ENCODE measurements around the gene PADI2. TPM values are rescaled to one million over a fixed set of nuclear protein-coding genes. Genes with fewer than 3 reads are reported as not detected.

The PADI2 gene
- total and polyA plus RNA-seq, 9 of the 15 experiments (the other 6 are each of a cell fraction or from before 2014, with no cell fraction given): 0.01 to 0.11 (median 0.01) TPM; not detected in 5

GRCh38 chr1:17101261-17101660 is 18.0 kb downstream of the PADI2 start:
- no peak overlapping the region for H2AFZ ChIP-seq (ENCODE audit: low read depth, low read length)
- DNase-seq (ENCODE audit: extremely low read depth in 1 of 4, low spot score in 3 of 4) (no peak), ATAC-seq (no peak), FAIRE-seq (no peak)
- intact Hi-C loops (cut with micrococcal nuclease) (no loop called here), in situ Hi-C loops (cut with MboI) (no loop called here)
- H3K9me3 ChIP-seq (replicated peaks; ENCODE audit: control insufficient read depth, insufficient read depth, low read depth, low read length): no peaks in the 10 kb centered on the region
- no peaks in the 10 kb centered on the region; a peak in 2 of 5 replicates for H3K4me1 ChIP-seq (replicated peaks in 1 of 2; ENCODE audit: control insufficient read depth in 2 of 2, insufficient read depth in 2 of 2, low read length in 2 of 2)
- WGBS (ENCODE audit: insufficient coverage, low coverage, missing lambda C conversion rate): 5% methylated on average over 4 of the region's 4 CpGs
- TF ChIP-seq, protein P1, sequence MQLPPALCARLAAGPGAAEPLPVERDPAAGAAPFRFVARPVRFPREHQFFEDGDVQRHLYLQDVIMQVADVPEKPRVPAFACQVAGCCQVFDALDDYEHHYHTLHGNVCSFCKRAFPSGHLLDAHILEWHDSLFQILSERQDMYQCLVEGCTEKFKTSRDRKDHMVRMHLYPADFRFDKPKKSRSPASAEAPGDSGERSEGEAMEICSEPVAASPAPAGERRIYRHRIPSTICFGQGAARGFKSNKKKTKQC (CRISPR knock-in tag; IDR thresholded peaks at IDR 0.05): no peak
- H3K27me3 ChIP-seq (ENCODE audit: control insufficient read depth in 2 of 2, insufficient read depth in 2 of 2, low read length in 2 of 2): peaks cover 53 to 76% of the 10 kb centered on the region in 2 experiments
- CTCF ChIA-PET (ENCODE audit: low intra/inter-chr PET ratio): no interaction called here
- no peak overlapping the region for H3K27ac ChIP-seq (ENCODE audit: extremely low read depth, low read depth, low read length)
- no peak overlapping the region for H3K4me3 ChIP-seq
- no peaks in the 10 kb centered on the region for H3K79me2 ChIP-seq (ENCODE audit: control insufficient read depth, insufficient read depth, low read length)
- H3K9ac ChIP-seq (ENCODE audit: insufficient read depth in 1 of 2, low read depth in 2 of 2, low read length in 2 of 2): no peak overlapping the region
- H4K20me1 ChIP-seq (replicated peaks; ENCODE audit: control insufficient read depth, insufficient read depth, low read length): peaks cover 8% of the 10 kb centered on the region; the same call in 1 of the 2 replicates
- BruUV-seq (replicated peaks): no TSS peak
- POLR2A ChIA-PET: interaction anchor here (0.6 to 0.7 kb wide), 2 partner anchors 23 to 121 kb away, joined by 3 read pairs; partner anchors contain the start of gene MFAP2
- H3K36me3 ChIP-seq (ENCODE audit: control insufficient read depth, insufficient read depth, low read length): no peaks in the 10 kb centered on the region
- no peak overlapping the region for H3K4me2 ChIP-seq (ENCODE audit: insufficient read depth, low read length)
- H3K9me1 ChIP-seq (ENCODE audit: control insufficient read depth, insufficient read depth, low read length): no peaks in the 10 kb centered on the region

- in situ Hi-C loops (cut with MboI) (no loop called here), intact Hi-C loops (cut with micrococcal nuclease) (no loop called here)
- FAIRE-seq: no peak
- BruUV-seq (replicated peaks): no TSS peak
- POLR2A ChIA-PET: interaction anchor here (0.6 to 0.7 kb wide), 2 partner anchors 19 to 30 kb away, joined by 3 to 4 read pairs; no protein-coding TSS in a partner anchor
- no peak for DNase-seq (ENCODE audit: extremely low read depth in 1 of 4, low spot score in 3 of 4)
- Histone ChIP-seq H3K4me3 (no peak overlapping the region), H3K9me1 (ENCODE audit: control insufficient read depth, insufficient read depth, low read length) (no peaks in the 10 kb centered on the region), H2AFZ (ENCODE audit: low read depth, low read length) (no peak overlapping the region), H3K4me1 (replicated peaks in 1 of 2; ENCODE audit: control insufficient read depth in 2 of 2, insufficient read depth in 2 of 2, low read length in 2 of 2) (no peaks in the 10 kb centered on the region; a peak in 2 of 5 replicates), H4K20me1 (replicated peaks; ENCODE audit: control insufficient read depth, insufficient read depth, low read length) (peaks cover 8% of the 10 kb centered on the region; the same call in 1 of the 2 replicates), H3K79me2 (ENCODE audit: control insufficient read depth, insufficient read depth, low read length) (no peaks in the 10 kb centered on the region), H3K27me3 (ENCODE audit: control insufficient read depth in 2 of 2, insufficient read depth in 2 of 2, low read length in 2 of 2) (peaks cover 54 to 73% of the 10 kb centered on the region in 2 experiments), H3K36me3 (ENCODE audit: control insufficient read depth, insufficient read depth, low read length) (no peaks in the 10 kb centered on the region), H3K9ac (ENCODE audit: insufficient read depth in 1 of 2, low read depth in 2 of 2, low read length in 2 of 2) (no peak overlapping the region), H3K4me2 (ENCODE audit: insufficient read depth, low read length) (no peak overlapping the region), H3K27ac (ENCODE audit: extremely low read depth, low read depth, low read length) (no peak overlapping the region), H3K9me3 (replicated peaks; ENCODE audit: control insufficient read depth, insufficient read depth, low read depth, low read length) (no peaks in the 10 kb centered on the region)
- CTCF ChIA-PET (ENCODE audit: low intra/inter-chr PET ratio): no interaction called here
- no peak for ATAC-seq
- peak; percentile 4 for TF ChIP-seq MEIS2 (IDR thresholded peaks at IDR 0.05; ENCODE audit: partially characterized antibody)
- TF ChIP-seq ZSCAN29 (IDR thresholded peaks at IDR 0.05): no peak
- WGBS (ENCODE audit: insufficient coverage, low coverage, missing lambda C conversion rate): 2% methylated on average over 10 of the region's 10 CpGs
Observed at GRCh38 chr1:17099616-17100340, 19.5 kb downstream of the PADI2 start.
